NCI-H146 (cell line): ENCODE data around the gene MPO.

Source experiments
- DNase-seq: peaks from one replicate; lab custom pipeline; 2025; lab: John Stamatoyannopoulos, UW

The MPO gene

DNA sequence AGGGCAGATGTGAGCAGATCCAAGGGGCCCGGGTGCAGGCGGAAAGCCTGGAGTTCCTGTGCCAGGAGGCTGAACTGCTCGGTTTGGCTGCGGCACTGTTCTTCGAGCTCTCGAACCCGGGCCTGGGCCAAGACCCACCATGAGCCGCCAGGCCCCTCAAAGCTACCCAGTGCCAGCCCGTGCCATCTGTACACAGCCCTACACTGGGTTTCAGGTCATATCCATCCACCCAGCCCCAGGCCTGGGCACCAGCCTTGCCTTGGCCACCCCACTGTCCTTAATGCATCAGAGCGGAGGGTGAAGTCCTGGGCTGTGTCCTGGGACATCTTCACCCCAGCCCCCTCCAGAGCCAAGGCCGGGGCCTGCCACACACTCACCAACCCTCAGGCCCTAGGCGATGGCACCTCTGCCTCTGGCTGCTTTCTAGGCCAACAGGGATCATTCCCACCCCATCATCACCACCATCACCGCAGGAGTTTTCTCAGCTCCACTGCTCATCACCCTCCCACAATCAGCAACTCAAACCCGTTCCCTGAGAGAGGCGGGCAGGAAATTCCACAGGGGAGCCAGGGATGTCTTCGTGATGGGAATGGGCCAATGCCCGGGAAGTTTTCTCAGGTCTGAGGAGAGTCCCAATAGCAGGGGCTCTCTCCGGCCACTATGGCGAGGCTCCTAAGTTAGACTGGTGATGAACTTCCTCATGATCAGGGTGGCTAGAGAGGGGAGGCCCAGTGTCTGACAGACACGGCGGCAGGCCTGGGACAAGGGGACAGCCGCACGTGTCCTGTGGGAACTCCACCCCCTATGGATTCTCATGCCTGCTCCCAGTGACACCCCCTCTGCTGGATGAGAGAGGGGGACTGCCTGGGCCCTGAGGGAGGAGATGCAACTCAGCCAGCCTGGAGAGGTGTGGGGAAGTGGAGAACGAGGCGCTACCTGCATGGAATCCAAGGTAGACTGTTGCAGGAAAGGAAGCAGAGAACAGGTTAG, 38.7 kb upstream of the MPO start:
- no peak for DNase-seq

DNA sequence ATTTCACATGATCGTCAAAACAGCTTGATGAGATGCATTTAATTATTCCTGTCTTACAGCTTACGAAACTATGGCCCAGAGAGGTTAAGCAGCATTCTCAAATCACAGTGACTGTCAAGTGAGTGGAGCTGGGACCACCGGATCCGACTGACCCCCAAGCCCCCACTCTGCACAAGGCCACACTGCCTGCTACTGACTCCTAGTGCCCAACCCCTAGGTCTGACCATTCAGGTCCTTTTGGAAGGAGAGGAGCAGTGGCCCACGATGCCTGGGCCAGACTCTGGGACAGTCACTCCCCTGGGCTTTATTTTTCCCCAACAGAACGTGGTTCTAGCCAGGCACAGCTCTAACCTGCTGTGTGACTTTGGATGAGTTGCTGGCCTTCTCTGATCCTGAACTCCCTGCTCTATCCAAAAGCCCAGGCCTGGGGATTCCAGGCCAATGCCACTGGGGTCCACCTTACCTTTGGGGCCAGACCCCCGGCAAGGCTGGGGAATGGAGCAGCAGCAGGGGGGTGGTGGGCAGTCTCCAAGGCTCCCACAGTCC, 38.0 kb upstream of the MPO start:
- no peak for DNase-seq

DNA sequence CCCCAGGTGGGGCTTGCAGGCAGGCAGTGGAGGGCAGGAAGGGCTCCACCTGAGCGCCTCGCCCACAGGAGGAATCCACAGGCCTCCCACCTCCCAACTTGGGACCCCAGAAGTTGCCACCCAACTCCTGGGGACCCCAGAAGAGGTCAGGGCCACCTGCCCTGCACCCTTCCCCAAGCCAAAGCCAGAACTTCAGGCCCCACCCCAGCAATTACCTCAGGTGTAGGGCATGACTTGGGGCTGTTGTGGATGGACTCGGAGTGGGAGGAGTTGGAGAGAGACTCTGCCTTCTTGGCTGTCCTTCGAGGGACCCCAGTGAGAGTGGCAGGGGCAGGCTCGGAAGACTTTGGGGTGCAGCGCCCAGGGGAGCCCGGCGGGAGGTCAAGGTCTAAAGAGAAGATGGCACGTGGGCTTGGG, 37.3 kb upstream of the MPO start:
- no peak for DNase-seq

DNA sequence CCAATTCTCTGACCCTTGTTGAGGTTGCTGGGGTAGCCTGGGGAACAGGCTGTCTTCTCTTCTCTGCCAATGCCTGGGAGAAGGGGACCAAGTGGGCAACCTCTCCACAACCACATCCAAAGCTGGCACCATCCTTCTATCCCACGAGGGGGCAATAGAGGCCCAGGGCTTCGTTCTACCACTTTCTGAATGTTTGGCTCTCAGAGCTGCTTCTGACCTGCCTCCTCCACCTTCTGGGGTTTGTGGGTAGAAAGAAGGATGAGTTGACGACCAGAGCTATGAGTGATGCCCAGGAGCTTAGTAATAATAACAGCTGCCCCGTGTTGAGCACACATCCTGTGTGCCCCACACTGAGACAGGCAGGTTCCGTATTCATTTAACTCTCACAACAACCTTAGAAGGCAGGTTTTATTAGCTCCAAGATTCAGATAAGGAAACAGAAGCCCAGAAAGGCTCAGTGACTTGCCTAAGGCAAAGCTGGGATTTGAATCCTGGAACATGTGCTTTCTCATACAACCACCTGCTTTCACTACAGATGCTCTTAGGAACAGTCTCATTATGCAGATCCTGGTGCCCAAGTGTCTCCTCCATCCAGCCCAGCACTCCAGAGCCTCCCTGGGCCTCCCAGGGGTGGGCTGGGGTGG, 36.8 kb upstream of the MPO start:
- no peak for DNase-seq

DNA sequence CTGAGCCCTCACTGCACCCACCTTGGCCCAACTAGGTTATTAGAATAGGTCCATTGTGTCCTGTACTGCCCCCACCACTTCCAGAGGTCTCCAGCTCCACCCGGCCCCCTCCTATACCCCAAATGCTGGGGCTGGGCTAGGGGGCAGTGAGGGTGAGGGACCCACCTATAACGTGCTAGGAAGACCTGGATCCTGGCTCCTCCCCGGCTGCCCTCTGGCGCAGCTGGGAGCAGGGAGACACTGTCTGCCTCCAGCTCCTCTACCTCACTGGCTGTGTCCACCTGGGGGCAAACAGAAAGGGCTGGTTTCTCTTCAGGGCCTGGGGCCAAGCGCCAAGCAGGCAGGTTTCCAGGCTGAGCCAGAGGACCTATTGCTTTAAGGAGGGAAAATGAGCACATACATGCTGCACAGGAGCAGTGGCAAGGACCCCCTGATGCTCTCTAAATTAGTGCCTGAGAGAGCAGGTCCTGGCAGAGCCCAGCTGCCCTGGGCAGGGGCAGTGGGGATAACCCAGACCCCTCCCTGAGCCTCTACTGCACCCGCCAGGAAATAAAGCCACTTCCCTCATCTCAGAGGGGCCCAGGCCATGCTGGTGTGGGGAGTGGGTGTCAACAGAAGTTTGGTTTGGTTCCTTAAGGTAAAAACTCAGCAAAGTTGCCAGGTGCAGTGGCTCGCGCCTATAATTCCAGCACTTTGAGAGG, 35.7 kb upstream of the MPO start:
- no peak for DNase-seq

DNA sequence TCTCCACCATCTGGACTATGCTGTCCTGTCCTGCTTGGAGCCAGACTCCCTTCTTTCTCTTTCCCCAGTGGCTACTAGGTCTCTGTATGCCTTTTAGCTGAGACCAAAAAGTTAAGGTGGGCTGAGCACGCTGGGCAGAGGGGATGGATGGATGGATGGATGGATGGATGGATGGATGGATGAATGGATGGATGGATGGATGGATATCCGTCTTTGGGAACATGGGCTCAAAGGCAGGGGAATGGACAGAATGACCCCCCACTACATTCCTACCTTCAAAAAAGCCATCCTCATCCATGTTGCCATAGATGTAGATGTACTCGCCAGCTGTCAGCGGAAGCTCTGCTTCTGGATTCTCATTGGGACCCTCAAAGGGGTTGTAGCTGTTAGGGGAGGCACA, 35.0 kb upstream of the MPO start:
- no peak for DNase-seq

DNA sequence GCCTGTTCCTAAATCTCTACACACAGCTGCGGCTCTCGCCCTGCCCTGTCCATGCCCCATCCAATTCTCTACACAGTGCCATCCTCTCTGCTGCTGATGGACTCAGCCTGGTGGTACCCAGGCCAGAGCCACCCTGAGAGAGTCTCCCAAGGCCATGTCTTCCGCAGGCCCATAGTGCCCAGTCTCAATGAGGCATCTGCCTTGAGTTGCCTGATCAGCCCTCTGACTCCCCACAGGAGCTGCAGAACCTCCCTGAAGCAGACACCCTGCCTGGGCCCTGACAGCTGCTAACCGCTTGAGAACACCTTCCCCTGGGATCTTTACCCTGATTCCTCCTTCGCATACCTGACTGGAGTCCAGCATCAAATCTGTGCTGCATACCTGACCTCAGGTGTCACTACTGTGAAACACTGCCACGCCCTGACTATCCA, 34.6 kb upstream of the MPO start:
- DNase-seq: no peak

DNA sequence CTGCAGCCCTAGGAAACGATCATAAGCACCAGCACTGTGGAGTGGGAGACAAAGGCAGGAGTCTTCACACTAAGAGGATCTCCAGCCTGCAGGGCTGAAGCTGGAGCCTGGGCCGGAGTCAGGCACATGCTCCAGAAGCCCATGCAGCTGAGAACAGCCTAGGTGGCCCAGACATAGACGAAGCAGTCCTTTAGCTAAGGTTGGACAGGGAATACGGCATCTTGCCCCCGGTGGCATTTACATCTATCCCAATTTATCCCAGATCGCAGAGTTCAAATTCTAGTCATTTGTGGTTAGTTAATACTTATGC, 33.9 kb upstream of the MPO start:
- DNase-seq: no peak

DNA sequence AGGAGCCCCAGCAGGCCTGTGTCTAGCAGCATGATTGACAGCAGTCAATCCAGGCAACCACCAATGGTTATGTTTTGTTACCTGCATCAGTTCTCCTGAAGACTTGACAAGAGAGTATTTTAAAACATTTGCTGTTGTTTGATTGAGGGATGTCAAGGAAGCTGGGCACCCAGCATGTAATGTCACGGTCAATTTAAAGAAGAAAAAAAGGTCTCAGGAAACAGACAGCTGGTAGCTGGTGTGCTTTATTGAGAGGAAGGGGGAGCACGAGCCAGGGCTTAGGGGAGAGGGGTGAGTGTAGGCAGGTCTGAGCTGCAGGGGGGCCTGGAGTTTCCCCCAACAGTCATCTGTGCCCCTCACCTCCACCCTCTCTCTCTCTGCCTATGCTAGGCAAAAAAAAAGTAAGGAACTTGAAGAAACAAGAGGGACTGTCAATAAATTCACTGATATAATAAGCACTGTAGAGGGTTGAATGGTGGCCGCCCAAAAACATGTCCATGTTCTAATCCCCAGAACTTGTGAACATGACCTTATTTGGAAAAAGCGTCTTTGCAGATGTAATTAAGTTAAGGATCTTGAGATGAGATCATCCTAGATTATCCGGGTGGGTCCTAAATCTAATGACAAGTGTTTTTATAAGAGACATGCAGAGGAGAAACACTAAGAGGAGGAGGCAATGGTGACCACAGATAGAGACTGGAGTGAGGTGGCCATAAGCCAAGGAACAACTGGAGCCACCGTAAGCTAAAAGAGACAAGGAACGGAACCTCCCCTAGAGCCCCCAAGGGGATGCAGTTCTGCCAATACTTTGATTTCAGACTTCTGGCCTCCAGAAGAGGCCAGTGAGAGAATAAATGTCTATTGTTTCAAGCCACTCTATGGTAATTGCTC, 33.3 kb upstream of the MPO start:
- DNase-seq: no peak

DNA sequence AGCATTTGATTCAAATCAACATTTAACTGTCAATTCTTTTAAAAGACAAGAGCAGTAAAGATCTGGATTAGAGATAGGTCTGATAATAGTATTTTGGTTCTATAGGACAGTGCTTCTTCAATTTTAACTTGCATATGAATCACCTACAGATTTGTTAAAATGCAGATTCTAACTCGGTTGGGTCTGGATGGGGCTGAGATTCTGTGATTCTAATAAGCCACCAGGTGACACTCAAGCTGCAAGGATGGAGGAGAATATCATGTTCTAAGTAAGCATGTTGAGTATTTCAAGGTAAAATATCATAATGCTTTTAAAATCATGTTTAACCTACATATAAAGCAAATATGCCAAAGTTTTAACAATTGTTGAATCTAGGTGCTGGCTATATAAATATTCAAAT, 32.1 kb upstream of the MPO start:
- no peak for DNase-seq

DNA sequence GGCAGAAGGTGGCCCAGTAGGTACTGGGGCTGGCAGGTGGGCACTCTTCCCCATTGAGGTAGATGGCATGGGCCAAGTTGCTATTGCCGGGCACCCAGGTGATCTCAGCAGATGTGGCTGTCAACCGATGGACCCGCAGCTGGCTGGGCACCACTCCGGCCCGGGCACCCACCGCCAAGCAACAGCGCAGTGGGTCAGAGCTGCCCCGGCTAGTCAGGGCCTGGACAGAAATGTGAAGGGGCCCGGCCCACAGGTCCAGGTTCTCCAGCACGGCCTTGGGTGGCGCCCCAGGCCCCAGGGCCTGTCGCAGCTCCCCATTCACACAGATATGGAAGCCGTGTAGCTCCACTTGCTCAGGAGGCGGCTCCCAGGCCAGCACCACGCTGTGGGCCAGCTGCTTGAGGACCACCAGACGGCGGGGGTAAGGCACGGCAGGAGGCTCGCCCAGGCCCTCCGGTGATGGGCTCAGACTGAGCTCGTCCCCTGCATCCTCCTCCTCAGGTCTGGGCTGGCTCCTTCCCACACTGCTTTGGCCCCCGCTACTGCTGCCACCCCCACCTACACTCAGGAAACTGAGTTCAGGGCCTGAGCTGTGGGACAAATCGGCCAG, 31.4 kb upstream of the MPO start:
- DNase-seq: no peak

DNA sequence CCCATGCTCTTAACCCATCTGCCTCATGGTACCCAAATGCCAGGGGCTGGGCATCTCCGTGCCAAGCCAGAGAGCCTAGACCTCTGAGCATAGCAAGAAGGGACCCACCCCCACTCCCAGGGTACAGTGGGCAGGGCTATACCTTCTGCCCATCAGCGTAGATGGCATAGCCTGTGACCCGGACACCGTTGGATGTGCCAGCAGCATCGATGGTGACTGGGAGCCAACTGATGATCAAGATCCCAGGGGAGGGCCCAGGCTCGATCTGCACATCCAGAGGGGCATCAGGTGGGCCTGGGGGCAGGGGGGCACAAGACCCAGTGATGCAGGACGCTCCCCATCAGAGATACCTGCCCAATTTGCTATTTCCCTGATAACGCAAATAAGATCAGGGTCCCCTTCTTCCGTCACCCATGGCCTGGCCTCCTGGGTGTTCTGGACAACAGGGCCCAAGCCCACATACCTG, 30.7 kb upstream of the MPO start:
- no peak for DNase-seq

DNA sequence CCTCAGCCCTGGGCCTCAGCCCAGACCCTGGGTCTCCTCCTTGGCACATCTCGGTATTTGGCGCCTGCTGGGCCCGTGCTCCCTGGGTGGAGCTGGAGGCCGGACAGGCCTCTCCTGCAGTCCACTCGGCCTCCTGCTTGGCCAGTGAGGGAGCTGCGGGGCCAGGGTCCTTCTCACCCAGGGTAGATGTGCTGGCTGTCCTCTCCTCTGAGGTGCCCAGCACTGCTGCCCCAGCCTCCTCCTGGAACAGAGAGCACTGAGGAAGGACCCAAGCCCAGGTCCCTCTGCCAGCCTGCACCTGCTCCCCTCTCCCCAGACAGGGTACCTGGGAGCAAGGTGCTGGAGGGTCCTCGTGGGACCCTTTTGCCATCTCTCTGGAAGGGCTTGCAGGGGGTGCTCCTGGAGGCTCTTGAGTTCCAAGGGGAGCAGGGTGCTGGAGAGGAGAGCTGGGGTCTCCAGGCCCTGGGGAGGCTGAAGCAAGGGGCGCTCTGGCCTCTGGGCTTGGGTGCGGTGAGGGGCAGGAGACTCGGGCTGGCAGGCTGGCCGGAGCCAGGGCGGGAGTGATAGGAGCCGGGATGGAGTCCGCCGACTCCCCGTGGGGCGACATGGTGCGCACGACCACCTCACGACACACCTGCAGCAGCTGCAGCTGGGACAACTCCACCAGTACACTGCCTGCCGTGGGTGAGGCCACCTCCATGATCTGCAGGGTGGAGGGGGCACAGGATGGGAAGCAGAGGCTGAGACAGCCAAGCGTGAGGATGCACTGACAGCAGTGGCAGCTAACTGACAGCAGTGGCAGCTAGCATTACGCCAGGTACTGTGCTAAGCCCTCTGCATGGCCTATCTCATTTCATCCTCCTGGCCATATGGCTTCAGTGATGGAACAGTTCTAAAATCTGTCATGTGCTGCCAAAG, 30.0 kb upstream of the MPO start:
- DNase-seq: no peak

DNA sequence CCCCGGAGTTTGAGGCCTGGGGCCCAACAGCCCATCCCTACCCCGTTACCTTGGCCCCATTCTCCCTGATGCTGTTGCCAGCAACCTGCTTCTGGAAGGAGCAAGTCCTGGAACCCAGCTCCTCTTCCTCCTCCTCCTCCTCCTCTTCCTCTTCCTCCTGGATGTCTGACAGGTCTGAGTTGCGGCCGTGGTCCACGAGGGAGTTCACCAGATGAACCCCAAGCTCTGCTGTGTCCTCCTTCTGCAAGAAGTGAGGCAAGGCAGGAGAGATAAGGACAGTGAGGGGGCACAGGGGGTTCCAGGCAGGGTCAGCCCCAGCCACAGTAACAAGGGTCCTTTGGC, 29.2 kb upstream of the MPO start:
- no peak for DNase-seq

DNA sequence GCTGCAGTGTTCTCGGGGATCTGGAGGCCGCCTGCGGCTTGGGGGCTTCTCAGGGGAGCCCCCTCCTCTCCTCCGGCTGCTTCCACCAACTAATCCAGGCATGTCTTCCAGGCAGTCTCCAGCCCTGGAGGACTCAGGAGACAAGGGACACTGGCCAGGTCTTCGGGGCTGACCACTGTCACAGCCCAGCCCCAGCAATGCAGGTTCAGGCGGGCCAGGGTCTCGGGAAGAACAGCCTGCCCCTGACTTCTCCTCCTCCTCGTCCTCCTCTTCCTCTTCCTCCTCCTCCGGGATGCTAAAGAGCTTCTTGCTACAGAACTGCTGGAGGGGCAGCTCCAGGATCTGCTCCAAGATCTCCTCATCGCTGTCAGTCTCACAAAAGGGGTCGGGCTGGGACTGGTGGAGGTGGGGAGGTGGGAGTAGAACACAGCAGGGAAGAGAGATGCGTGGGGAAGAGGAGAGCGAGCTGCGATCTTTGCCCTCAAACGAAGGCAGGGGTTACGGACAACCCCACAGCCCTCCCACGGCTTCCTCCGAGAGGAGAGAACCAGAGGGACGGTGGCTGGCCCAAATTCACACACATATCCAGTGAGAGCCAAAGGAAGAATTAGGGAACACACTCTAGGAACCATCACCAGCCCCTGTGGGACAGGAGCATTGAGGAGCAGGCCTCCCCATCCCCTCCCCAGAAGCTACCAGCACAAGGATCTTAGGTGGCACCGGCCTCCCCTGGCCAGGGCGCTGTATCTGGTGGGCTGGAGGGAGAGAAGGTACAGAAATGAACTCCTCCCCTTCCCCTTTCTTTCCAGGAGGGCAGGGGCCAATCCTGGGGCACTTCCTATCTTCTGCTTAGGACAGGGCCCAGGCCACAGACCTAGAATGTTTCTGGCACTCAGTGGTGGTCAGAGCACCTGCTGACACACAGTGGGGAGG, 28.5 kb upstream of the MPO start:
- DNase-seq: no peak

DNA sequence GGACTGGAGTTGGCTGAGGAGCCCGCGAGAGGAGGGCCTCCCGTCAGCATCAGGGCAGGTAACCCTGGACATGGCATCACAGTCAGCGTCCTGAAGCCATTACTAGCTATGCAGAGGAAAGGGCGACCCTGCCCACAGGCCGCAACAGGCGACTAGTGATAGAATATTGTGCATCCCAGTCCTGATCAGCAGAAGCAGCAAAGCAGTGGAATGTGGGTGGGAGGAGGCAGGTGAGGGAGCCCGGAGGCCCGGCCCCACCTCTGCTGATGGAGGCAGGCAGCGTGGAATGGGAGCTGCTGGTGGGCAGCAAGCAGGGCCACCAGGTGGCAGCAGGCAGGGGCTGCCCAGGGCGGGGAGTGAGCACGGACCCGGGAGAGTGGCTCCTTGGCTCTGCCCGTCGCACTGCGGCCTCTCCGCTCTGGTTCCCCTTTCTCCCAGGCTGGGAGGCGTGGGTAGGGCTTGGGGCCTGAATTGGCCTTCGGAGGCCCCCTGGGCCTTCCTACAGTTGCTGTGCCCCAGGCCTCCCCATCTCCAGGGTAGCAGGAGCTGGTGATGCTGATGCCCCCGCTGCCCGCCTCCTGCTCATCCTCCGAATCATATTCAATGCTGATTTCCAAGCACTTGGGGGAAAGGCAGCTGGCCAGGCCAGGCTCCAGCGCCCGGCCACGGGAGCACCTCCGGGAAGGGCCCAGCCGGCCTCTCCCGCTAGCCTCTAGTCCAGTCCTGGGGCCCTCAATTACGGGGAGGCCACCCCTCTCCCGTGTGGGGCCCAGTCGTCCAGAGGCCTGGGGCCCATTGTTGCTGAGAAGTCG, 27.6 kb upstream of the MPO start:
- DNase-seq: no peak

DNA sequence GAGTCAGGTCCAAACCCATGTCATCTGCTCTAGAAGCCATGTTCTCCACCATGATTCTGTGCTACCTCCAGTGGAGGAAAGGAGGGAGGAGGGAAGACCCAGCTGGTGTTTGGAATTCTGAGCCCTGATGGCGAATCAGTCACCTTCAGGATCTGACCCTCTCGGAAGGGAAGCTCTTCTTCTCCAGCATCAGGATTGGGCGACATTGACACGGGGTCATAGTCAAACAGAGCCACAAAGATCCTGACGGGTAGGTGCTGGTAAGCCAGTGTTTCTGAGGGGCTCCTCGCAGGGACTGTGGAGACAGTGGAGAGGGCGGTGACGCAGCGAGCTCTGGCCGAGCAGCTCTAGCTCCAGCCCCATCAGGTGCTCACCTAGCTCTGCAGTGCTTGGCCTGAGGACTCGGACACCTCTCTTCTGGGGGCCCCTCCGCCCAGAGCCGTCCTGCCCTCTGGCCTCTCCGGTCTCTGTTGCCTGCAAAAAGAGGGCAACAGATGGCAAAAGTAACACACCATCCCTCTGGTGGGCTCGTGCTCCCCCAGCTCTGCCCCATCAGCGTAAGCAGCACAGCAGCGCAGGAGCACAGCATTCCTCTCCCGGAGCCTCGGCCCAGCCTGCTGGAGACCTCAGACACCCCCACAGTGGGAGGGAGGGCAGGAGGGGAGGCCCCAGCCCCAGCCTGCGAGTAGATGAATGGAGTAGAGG, 26.9 kb upstream of the MPO start:
- no peak for DNase-seq
